NCI-H1105 treated with DMSO at 0.1 percent for 48 hours (cell line): ENCODE measurements around the gene LMBRD1.
"Not testable (repeated sequence)": the region's sequence is repeated elsewhere in the genome, so short reads cannot be mapped to it uniquely, and the experiment has no call there.

Source experiments
- DNase-seq: peaks from one replicate; lab custom pipeline; 2025; lab: John Stamatoyannopoulos, UW

The LMBRD1 gene

DNA sequence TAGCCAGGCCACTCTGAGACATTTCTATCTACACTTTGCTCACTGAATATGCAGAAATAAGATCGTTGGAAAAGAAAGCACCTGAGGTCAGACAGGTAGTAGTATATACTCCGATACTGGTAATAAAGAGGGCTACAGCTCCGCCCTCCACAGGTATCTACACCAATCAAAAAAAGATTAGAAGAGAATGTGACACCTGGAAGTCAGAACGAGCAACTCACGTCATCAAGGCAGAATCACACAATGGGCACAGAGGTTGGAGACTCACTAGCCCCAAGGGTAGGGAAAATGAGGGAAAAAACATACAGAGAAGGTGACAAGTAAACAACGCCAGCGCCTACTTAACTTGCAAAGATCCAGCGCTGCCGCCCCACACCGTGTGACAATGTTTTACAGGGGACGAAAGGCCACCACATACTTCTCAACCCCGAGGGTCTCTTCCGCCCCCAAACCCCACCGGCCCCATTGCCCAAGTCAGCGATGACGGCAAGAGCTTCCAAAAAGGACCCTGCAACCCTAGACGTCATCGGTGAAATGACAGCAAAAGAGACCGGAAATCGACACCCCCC, 653 bp downstream of the LMBRD1 start:
- peak; percentile 76 for DNase-seq

DNA sequence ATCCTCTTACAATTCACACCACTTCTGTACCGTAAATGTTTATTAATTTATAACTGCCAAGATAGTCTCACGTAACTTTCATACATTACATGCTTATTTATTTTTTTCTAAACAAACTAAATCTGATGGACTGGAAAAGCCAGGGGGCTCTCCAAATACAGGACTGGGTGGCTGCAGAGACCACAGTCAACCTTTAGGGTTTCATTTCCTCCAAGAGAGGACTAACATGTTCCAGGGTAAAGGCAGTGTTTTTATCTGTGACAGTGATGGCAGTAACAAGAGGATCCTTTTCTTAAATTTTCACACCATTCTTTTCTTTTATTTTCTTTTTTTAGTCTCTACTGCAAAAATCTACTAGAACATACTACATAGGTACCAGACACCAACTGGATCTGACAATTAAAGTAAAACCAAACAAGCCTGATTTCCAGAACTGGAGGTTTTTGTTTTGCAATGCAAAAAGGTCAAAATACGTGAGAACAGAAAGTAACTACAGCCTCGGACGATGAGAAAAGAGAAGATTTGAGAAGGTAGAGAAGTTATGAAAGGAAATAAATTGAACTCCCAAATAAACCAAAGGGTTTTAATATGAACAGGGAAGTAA, 1.2 kb downstream of the LMBRD1 start:
- DNase-seq, result no peak

DNA sequence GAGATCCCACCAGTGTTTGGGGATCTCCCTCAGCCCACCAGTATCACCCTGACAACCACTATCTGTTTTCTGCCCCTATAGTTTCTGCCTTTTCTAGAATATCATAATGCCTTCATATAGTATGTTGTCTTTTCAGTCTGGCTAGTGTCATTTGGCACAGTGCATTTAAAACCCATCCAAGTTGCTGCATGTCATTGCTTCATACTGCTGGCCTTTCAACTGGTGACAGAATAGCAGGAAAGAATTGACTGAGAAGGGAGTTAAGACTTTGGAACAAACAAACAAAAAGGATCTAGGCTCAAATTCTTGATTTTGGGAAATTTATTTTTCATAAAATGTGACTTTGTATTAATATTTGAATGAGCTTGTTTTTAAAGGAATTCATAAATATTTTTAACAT, 4.5 kb downstream of the LMBRD1 start:
- DNase-seq, result no peak

DNA sequence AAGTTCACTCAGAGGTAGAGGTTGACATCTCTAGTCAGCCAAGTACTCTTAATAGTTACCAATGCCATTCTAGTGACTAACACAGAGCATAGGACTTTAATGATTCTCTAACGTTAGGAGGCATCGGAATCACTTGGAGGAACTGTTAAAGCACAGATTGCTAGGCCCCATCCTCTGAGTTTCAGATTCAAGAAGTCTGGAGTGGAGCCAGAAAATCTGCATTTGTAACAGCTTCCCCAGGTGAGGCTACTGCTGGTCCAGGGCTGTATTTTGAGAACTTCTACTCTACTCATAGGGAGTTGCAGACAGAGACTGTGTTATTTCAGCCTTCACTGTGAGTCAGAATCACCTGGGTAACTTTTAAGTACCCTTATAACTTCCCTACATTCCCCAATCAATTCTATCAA, 5.7 kb downstream of the LMBRD1 start:
- peak; percentile 37 for DNase-seq

DNA sequence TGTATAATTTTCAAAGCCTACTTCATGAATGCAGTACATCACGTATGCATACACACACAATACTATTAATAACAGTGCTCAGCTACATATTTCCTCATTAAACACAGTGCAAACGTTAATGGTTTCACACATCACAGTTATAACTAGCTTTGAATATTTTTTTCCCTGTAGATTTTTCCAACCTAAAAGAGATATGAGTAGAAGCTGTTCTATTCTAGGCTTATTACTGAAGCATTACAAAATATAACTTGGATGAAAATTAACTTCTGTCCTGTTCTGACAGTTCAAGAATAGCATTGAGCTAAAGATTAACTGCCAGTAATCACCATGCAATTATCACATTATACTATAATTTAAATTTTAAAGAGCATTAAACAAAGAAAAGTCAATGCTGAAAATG, 6.2 kb downstream of the LMBRD1 start:
- no peak for DNase-seq

DNA sequence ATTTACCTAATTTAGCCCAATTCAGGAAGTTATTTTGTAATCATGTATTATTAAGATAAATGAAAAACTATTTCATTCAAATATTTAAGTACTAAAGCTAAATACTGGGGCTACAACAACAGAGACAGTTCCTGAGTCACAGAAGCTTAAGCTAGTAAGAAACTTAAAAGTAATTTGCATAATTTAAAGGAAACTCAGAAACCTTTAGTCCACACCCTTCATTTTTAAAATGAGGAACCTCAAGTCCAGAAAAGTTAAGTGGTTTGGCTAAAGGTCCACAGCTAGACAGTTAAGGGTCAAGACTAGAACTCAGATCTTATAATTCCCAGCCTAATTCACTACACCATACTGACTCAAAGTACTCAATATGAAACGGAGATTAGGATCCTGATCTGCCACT, 7.2 kb downstream of the LMBRD1 start:
- no peak for DNase-seq

DNA sequence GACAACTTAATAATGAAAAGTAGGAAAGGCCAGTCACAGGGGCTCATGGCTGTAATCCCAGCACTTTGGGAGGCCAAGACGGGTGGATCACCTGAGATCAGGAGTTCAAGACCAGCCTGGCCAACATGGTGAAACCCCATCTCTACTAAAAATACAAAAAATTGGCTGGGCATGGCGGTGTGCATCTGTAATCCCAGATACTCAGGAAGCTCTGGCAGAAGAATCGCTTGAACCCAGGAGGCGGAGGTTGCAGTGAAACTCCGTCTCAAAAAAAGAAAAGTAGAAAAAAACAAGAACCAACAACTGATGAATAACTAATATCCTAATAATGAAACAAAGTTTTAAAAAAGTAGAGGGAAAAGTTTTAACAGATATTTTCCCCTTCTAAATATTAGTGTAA, 9.4 kb downstream of the LMBRD1 start:
- DNase-seq, result not testable (repeated sequence)

DNA sequence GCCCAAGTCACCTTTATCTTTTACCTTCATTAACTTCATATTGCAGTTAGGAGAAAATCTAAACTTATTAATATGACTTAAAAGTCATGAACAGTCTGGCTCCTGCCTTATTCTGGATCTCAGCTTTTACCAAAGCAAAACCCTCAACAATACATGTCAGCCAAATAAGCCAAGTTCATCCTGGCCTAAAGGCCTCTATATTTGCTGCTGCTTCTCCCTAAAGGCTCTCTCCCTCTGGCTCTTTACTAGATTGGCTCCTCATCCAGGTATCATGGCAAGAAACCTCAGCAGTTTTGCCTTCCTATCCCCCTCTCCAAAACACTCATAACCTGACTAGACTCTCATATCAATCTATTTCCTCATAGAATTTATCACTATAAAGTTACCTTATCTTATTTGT, 11.1 kb downstream of the LMBRD1 start:
- no peak for DNase-seq

DNA sequence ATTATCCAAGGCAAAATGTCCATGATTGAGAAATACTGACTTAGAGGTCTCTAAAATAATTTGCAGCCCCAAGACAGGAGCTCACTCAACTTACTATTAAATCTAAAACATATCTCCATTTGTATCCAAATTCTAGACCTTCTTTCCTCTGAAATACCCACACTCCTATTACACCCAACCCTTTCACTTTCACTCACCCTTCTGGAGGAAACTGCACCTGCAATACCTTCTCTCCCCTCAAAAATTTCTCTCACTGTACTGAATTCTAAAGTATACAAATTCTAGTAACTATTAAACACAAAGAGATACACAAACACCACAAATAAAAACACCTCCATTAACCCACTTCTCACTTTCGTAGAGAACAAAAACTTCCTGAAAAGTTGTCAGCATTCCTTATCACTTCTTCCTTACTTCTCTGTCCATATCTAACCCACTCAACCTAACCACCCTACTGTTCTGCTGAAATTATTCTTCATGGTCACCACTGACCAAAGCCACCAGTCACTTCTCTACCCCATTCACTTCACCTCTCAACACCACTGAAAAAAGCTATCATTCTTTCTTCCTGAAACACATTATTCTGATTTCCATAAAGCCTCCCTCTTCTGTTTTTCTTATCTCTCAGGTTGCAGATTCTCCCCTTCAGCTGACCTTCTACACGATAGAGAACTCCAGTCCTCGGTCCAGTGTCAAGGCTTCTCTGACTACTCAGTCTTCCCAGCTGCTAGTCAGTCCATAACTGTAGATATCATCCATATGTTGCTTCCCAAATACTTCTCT, 12.0 kb downstream of the LMBRD1 start:
- no peak for DNase-seq

DNA sequence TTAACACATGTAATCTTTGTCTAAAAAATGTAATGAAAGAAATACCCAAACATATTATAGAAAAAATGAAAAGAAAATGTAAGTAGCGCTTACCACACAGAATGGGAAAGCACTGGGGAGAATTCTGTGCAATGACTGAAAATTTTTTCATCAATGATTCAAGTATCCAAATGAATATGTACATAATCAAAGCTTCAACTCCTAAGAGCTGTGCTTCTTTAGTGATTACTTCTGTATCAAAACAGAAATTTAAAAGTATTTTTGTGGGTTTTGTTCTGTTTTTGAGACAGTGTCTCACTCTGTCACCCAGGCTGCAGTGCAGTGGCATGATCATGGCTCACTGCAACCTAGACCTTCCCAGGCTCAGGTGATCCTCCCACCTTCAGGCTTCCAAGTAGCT, 13.7 kb downstream of the LMBRD1 start:
- no peak for DNase-seq

DNA sequence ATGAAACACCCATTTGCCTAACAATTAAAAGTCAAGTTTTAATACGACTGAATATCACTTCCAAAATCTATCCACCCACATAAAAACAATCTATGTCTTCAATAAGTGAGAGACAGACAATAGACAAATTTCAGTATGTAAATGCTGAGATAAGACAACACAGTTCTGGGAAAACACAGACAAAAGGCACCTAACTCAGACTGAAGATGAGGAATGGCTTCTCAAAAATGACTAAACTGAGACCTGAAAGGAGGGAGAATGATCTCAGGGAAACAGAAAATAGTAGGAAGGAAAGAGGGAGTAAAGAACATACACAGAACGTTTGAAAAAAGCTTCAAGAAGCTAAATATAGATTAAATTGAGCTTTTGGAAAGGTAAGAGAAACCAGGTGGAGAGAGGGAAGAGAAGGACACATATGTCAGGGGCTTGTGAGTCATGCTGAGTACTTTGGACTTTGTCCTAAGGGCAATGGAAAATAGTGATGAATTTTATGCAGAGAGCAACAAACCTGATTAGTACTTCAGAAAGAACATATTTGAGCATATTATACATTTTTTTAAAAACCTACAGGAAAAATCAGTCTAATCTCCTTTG, 16.1 kb downstream of the LMBRD1 start:
- DNase-seq, result no peak

DNA sequence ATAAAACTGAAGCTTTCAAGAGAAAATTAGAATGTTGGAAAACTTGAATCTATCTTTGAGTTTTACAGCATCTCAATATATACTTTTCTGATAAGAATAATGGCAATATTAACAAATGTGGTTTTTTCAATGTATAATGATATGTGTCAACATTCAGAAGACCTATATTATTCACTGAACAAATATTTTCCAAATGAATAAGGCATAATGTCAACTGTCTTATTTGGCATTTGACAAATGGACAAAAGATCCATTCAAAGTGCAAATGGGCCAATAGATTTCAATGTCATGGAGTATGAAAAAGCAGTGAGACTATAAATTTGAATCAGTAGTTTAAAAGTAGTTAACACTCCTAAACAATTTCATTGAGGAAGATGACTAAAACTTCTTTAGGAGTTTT, 20.9 kb downstream of the LMBRD1 start:
- DNase-seq, result no peak

DNA sequence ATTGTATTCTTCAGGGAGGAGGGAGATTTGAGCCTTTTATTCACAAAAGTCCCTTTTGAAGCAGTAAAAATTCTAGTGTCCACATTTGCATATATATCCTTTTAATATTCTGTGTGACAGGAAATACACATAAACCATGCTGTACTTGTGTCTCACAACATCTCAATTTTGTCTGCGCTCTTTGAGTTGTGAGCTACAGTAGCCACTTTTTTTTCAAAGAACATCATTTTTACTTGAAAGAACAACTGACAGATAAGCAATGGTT, 21.3 kb downstream of the LMBRD1 start:
- DNase-seq, result no peak

DNA sequence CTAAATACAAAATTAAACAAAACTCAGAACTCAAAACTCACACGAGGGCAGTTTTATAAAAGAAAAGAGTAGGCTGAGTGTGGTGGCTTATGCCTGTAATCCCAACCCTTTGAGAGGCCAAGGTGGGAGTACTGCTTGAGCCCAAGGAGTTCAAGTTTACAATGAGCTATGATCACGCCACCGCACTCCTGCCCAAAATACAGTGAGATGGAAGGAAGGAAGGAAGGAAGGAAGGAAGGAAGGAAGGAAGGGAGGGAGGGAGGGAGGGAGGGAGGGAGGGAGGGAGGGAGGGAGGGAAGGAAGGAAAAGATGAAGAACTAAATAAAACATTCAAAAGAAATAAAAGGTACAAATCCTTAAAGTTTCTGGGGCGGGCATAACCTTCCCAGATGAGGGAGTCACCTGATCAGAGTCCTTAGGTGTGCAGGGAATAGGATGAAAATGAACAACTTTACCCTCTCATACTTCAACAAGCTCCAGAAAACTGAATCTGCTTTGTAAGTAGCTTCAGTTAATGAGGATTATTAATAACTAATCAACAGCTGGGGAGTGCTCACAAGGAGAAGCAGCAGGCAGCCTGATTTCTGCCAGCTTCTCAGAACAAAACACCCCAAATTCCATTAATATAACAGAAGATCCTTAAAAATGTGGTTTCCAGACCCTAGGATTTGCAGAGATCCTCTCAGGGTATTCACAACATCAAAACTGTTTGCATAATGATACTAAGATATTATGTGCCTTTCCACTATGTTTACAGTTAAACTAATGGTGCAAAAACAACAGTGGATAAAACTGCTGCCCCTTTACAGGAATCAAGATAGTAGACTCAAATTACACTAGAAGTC, 21.8 kb downstream of the LMBRD1 start:
- no peak for DNase-seq

DNA sequence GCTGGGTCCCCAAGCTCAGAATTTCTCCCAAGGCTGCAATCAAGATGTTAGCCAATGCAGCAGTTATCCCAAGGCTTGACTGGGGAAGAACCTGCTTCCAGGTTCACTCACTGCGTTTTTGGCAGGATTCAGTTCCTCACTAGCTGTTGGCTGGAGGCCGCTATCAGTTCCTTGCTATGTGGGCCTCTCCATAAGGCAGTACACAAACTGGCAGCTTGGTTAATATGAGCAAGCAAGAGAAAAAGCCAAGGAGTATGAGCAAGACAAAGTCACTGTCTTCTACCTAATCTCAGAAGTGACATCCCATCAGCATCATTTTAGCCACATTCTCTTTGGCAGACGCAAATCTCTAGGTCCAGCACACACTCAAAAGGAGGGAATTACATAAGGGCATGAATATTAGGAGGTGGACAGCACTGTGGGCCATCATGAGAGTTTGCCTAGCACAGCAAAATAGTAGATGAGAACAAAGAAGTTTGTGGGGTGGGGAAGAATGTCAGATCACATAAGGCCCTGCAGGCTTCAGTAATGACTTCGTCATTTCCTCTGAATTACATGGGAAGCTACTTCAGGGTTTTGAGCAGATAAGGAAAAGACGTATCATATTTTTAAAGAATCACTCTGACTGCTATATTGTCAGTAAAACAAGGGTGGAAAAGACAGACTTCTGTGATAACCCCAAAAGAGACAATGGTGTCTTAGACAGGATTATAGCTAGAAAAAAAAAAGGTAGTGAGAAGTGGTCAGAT, 25.5 kb downstream of the LMBRD1 start:
- no peak for DNase-seq

DNA sequence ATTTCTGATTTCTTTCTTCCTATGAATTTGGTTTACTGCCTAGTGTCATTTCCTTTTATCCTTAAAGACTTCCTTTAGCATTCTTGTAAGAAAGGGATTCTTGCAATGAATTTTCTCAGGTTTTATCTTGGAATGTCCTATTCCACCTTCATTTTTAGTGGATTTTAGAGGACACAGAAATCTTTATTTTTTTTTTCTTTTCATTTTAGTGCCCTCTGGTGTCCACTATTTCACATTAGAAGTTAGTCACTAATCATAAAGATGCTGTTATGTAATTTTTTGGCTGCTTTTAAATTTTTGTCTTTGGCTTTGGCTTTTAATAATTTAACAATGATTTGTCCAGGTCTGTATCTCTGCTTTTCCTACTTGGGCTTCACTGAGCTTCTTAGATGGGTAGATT, 28.1 kb downstream of the LMBRD1 start:
- DNase-seq, result no peak

DNA sequence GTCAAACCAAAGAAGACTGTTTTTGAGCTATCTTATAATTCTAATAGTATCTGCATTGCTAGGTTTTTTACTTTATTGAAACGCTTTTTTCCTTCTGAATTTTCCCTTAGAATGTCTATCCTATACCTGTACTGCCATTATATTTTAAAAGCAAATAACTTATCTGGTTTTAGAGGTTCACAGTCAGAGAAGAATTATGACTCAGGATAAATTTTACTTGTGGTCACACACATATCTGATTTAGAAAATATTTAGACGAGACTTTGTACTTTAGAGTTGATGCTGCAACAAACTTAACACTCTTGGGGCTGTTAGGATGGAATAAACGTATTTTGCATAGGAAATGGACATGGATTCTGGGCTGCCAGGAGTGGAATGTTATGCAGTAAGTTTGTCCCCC, 33.0 kb downstream of the LMBRD1 start:
- no peak for DNase-seq

DNA sequence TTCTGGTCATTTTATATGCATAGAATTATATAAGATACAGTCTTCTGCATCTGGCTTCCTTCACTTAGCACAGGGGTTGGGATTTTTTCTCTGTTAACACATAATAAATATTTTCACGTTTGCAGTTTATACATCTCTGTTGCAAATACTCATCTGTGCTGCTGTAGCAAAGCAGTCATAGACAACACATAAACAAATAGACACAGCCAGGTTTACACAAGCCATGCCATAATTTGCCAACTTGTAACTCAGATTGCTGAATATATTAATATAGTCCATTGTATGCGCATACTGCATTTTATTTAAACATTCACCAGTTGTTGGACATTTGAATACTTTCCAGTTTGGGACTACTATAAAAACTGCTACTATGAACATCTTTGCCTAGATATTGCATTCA, 35.0 kb downstream of the LMBRD1 start:
- no peak for DNase-seq

DNA sequence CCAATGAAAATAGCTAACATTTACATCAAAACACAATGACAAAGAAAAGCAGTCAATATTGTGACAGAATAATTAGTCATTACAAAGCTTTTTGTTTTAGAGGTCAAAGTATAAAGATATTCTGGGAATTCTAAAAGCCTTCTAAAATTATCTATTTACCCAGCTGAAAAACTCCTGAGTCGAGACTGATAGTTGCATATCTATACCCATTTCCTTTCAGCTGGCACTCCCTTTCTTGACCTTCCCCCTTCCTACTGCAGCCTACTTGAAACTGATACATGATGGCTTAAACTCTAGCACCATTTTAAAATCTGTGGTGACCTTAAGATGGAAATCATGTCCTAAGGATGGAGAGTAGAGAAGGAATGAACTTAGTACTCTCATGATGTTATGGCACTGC, 38.6 kb downstream of the LMBRD1 start:
- DNase-seq, result no peak

DNA sequence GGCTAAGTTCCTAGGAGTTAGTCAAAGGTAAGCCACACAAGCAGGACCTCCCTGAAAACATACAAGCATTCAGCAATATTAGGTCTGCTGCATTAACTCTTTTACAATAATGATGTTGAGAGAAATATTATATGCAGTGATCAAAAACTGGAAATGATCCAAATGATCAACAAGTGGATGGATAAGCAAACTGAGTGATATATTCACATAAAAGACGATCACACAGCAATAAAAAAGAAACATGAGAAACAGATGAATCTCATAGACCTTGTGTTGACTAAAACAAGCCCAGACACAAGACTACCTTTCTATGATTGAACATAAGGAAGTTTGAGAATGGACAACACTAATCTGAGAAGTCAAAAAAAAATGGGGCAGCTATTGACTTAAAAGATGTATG, 39.9 kb downstream of the LMBRD1 start:
- DNase-seq, result no peak

DNA sequence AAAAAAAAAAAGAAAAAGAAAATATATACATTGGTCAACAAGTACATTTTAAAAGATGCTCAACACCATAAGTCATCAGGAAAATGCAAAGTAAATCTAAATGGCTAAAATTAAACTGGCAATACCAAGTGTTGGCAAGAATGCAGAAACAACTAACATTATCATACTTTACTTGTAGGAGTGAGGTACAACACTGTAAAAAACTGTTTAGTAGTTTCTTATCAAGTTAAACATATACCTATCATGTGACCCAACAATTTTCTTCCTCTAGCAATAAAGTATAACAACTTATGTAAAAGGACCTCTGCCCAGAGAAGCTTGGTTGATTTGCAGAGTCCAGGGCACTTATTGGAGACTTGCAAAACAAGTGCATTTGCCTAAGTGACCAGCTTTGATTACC, 40.4 kb downstream of the LMBRD1 start:
- no peak for DNase-seq

DNA sequence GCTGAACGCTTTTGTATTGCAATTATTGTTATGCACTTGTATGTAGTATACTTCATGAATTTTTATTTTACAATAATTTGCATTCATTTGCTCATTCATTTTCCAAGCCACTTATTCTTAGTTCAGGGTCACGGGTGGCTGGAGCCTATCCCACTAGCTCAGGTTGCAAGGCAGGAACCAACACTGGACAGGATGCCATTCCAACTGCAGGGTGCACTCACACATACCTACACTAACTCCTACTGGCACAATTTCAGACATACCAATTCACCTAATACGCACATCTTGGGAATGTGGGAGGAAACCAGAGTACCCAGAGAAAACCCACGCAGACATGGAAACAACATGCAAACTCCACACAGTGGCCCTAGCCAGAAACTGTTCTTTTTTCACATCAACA, 61.8 kb downstream of the LMBRD1 start:
- no peak for DNase-seq
